Measurements from ENCODE around the gene RTL1. TPM values are rescaled to one million over a fixed set of nuclear protein-coding genes. Genes with fewer than 3 reads are reported as not detected.

Gene RTL1
- total RNA-seq, 1 experiment from 2014 or later, result not detected

DNA sequence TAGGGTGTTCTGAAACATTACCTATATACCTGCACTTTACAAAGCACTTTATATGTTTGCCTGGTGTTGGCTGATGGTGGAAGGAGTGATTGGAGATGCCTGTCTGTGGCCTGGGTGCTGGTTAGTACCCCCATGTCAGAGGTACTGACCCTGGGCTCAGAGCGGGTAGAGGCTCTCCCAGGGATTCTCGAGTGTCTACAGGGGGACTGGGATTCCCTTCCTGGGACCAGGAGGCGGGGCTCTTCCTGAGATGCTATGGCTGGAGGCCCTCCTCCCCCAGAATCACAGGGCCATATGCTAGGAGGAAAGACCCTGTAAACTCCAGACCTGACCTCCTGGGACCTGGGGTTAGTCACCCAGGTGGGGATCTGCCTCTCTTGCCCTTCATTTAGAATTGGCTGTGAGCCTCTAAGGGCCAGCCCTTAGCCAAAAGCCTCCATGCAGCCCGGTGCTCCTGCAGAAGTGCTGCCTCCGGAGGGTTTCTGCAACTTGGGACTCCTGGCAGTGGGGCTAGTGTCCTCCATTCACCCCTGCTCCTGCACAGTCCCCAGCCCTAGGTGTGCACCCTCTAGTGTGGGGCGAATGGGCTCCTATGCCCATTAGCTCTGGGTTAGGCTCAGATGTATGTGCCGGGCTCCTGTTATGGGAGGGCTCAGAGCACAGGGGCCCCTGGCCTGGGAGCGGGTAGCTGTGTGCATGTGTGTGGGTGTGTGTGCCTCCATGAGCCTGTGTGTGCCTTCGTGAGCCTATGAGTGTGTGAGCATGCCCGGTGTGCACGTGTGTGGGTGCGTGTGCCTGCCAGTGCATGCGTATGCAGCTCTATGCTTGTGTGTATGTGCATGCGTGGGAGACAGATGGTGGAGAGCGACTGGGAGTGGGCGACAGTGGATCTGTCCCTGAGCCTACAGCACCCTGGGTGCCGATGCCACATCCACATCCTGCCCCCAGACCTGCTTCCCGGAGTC lies 36.6 kb downstream of the RTL1 start:
- H2BK12ac ChIP-seq (ENCODE audit: insufficient read length, low read depth, low read length), result no peak overlapping the region
- H2BK20ac ChIP-seq (ENCODE audit: low read depth, low read length, poor library complexity, severe bottlenecking), result no peak overlapping the region
- no peak overlapping the region for H3T11ph ChIP-seq (ENCODE audit: low read length)
- H4K5ac ChIP-seq (ENCODE audit: insufficient read length, low read depth, low read length), result no peak overlapping the region
- H3K23ac ChIP-seq (ENCODE audit: insufficient read length, low read depth, low read length), result no peak overlapping the region
- no peaks in the 10 kb centered on the region for H3K4me1 ChIP-seq (ENCODE audit: insufficient read depth, low read length)
- H3K23me2 ChIP-seq (ENCODE audit: insufficient read length, low read depth, low read length, poor library complexity, severe bottlenecking), result no peaks in the 10 kb centered on the region
- no peak overlapping the region for H3K18ac ChIP-seq (ENCODE audit: insufficient read length, low read depth, low read length)
- no peak overlapping the region for H3K56ac ChIP-seq (ENCODE audit: insufficient read length, low read depth, low read length)
- no peak overlapping the region for H4K91ac ChIP-seq (ENCODE audit: insufficient read length, low read depth, low read length)
- H2AK5ac ChIP-seq (ENCODE audit: insufficient read length, low read length), result no peak overlapping the region
- no peak overlapping the region for H3K27ac Mint-ChIP-seq
- peaks cover 16% of the 10 kb centered on the region for H3K27me3 Mint-ChIP-seq (ENCODE audit: low read depth)
- H2BK15ac ChIP-seq (ENCODE audit: low read depth, low read length), result no peak overlapping the region
- no peak overlapping the region for H2BK5ac ChIP-seq (ENCODE audit: insufficient read length, low read length)
- no CpG with 5 or more reads among the region's 18 CpGs for WGBS (ENCODE audit: extremely low coverage, insufficient read length, low lambda C conversion rate)
- H2AFZ ChIP-seq (ENCODE audit: low read length), result no peak overlapping the region
- no peaks in the 10 kb centered on the region for H3K9me3 ChIP-seq (ENCODE audit: control insufficient read depth, low read depth, low read length)
- no peak overlapping the region for H3K14ac ChIP-seq (ENCODE audit: insufficient read depth, low read length)
- no peaks in the 10 kb centered on the region; a peak in 1 of 7 replicates for H3K36me3 Mint-ChIP-seq (ENCODE audit: insufficient read depth in 1 of 3, low read depth in 3 of 3)
- no peak overlapping the region for H3K4me2 ChIP-seq (ENCODE audit: insufficient read depth, insufficient read length, low read length)
- TF ChIP-seq, protein P1, sequence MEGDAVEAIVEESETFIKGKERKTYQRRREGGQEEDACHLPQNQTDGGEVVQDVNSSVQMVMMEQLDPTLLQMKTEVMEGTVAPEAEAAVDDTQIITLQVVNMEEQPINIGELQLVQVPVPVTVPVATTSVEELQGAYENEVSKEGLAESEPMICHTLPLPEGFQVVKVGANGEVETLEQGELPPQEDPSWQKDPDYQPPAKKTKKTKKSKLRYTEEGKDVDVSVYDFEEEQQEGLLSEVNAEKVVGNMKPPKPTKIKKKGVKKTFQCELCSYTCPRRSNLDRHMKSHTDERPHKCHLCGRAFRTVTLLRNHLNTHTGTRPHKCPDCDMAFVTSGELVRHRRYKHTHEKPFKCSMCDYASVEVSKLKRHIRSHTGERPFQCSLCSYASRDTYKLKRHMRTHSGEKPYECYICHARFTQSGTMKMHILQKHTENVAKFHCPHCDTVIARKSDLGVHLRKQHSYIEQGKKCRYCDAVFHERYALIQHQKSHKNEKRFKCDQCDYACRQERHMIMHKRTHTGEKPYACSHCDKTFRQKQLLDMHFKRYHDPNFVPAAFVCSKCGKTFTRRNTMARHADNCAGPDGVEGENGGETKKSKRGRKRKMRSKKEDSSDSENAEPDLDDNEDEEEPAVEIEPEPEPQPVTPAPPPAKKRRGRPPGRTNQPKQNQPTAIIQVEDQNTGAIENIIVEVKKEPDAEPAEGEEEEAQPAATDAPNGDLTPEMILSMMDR (conservative IDR thresholded peaks at IDR 0.05), result no peak
- no peaks in the 10 kb centered on the region; a peak in 1 of 5 replicates for H3K9me3 Mint-ChIP-seq
- H3K4me1 Mint-ChIP-seq, result no peaks in the 10 kb centered on the region
- DNase-seq, result no peak
- H3K4ac ChIP-seq (ENCODE audit: low read depth, low read length), result no peak overlapping the region
- H2BK120ac ChIP-seq (ENCODE audit: low read depth, low read length, poor library complexity, severe bottlenecking), result no peak overlapping the region
- H3K27ac ChIP-seq (ENCODE audit: insufficient read length, low read depth, low read length), result no peak overlapping the region
- H3K27me3 ChIP-seq (ENCODE audit: insufficient read depth, low read length), result no peaks in the 10 kb centered on the region
- no peak overlapping the region for H4K8ac ChIP-seq (replicated peaks; ENCODE audit: insufficient read length, low read depth, low read length)
- no peak overlapping the region for H3K4me3 Mint-ChIP-seq
- no peaks in the 10 kb centered on the region for H3K79me1 ChIP-seq (ENCODE audit: insufficient read depth, low read depth, low read length, poor library complexity, severe bottlenecking)
- H4K20me1 ChIP-seq (ENCODE audit: control insufficient read depth, insufficient read depth, insufficient read length), result no peaks in the 10 kb centered on the region
- H3K9ac ChIP-seq (ENCODE audit: extremely low read depth, insufficient read length, low read length), result no peak overlapping the region
- no peaks in the 10 kb centered on the region for H3K79me2 ChIP-seq (ENCODE audit: insufficient read depth, low read length)

Data from H9 (cell line).